Coronary artery (tissue), 2 donors: Measurements from ENCODE around the gene HIBADH.

Source experiments
- DNase-seq: peaks from one replicate; pipeline ENCODE4 v3.0.0-alpha.2; 2017; ENCODE audit warnings: low spot score
- H3K27ac ChIP-seq, 2 donors: fragments of 200-600 bp; sonication (generic); one replicate each; pipeline ENCODE4 v1.5.1; 2016 to 2019
- H3K4me3 ChIP-seq: fragments of 200-600 bp; sonication (generic); 2 replicates; pipeline ENCODE4 v1.5.1; 2016; ENCODE audit warnings: mild to moderate bottlenecking, moderate library complexity
- TF ChIP-seq, protein P1 (sequence below): fragments of 200-600 bp; sonication (generic); IDR thresholded peaks from one replicate; pipeline ENCODE4 v1.5.1; 2019; ENCODE audit warnings: antibody characterized with exemption

HIBADH gene

DNA sequence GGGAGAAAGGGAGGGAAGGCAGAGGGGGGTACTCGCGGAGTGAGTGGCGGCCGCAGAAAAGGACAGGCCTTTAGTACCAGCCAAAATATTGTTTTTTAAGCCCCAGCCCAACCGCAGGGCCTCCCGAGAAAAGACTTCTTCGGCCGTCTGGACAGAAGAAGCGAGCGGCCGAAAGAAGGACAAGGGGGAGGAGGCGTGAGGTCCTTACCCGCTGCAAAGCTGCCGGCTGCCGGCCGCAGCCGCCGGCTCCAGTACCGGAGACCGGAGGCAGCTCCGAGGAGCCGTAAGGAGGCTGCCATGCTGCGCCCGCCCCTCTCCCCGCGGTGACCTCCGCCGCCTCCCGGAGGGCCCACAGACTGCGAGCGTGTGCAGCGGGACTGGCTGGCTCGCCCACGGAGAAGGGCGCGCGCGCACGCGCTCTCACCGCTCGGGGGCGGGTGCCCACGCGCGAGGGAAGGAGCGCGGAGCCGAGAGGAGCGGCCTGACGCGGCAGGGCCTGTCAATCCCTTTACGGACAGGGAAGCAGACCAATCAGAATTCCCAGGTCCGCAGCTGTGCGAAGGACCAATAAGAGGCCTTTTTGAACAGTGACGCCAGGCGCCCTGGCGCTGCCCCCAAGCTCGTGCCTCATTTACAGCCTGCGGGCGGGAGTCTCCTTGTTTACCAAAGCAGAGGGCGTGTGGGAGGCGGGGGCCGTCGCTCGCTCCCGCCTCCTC, at the start of gene HIBADH:
TSS of gene HIBADH (minus strand) at position 394 of the 716 bp plus-strand sequence. CDS start at position 299, 95 bp downstream.
- TF ChIP-seq, protein P1, sequence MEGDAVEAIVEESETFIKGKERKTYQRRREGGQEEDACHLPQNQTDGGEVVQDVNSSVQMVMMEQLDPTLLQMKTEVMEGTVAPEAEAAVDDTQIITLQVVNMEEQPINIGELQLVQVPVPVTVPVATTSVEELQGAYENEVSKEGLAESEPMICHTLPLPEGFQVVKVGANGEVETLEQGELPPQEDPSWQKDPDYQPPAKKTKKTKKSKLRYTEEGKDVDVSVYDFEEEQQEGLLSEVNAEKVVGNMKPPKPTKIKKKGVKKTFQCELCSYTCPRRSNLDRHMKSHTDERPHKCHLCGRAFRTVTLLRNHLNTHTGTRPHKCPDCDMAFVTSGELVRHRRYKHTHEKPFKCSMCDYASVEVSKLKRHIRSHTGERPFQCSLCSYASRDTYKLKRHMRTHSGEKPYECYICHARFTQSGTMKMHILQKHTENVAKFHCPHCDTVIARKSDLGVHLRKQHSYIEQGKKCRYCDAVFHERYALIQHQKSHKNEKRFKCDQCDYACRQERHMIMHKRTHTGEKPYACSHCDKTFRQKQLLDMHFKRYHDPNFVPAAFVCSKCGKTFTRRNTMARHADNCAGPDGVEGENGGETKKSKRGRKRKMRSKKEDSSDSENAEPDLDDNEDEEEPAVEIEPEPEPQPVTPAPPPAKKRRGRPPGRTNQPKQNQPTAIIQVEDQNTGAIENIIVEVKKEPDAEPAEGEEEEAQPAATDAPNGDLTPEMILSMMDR, result no peak
- peak within 1 kb of the TSS; percentile 91 to 93 for H3K27ac ChIP-seq
- DNase-seq, result peak; percentile 98
- peak within 1 kb of the TSS; percentile 91 for H3K4me3 ChIP-seq

- TF ChIP-seq, protein P1, result no peak
- Histone ChIP-seq H3K27ac (no peak overlapping the region), H3K4me3 (no peak overlapping the region)
- no peak for DNase-seq
Measured at GRCh38 chr7:27712217-27712616, 49.5 kb upstream of the HIBADH start.

GRCh38 chr7:27709137-27710075, 46.7 kb upstream of the HIBADH start:
- H3K4me3 ChIP-seq, result no peak overlapping the region
- TF ChIP-seq, protein P1, result no peak
- no peak for DNase-seq
- peak overlapping the region in 1 of 2 donors; percentile 50 for H3K27ac ChIP-seq

DNA sequence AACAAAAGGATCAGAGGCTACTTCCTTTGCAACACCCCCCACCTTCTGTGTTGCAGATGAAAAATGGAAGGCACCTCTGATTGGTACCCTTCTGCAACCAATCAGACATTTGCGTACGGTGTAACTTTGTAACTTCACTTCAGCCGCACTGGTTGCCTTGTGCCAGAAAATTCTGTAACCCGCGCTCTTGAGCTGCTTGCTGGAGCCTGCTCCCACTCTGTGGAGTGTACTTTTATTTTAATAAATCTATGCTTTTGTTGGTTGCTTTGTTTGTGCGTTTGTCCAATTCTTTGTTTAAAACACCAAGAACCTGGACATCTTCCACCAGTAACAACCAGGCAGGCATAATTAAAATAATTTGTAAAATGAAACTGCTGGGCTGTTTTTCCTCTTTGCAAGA, 45.8 kb upstream of the HIBADH start:
- H3K4me3 ChIP-seq, result no peak overlapping the region
- TF ChIP-seq, protein P1, result no peak
- DNase-seq, result no peak
- no peak overlapping the region for H3K27ac ChIP-seq

- Histone ChIP-seq H3K4me3 (no peak overlapping the region), H3K27ac (no peak overlapping the region)
- TF ChIP-seq, protein P1, result no peak
- no peak for DNase-seq
Measured at GRCh38 chr7:27705200-27705594, 42.5 kb upstream of the HIBADH start.

DNA sequence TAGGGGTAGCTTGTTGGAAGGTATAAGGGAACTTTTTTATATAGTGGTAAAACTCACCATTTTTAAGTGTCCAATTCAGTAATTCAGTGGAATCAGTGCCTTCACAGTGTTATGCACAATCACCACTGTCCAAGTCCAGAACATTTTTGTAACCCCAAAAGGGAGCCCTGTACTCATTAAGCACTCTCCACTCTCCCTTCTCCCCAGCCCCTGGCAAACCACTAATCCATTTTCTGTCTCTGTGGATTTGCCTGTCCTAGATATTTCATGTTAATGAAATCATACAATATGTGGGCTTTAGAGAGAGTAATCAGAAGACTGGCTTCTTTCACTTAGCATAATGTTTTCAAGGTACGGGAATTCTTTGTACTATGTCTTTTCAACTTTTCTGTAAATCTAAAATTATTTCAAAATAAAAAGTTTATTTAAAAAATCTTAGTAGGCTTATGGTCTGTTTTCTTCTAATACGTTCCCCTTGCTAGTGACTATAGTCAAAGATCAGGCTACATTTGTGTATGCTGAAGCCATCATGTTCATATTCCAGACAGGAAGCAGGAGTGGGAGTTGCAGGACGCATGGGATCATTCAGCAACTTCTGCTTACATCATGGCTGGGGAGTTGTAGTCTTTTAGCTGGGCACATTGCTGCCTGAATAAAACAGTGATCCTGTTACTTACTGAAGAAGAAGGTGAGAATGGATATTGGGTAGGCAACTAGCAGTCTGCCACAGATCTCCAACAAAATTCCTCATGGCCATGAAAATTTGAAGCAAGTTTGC, 41.9 kb upstream of the HIBADH start:
- DNase-seq, result no peak
- Histone ChIP-seq H3K27ac (no peak overlapping the region), H3K4me3 (no peak overlapping the region)
- TF ChIP-seq, protein P1, result no peak
